Neuronal stem cell (in vitro differentiated cells): ENCODE measurements around the gene KIF1A.

Experiments used
- DNase-seq: peaks from one replicate; pipeline ENCODE4 v3.0.0-alpha.2; 2013; ENCODE audit warnings: low spot score
- H2AFZ ChIP-seq: one replicate; pipeline ENCODE4 v1.6.1; 2013; ENCODE audit warnings: mild to moderate bottlenecking, low read length, inconsistent platforms
- H2AK5ac ChIP-seq: 2 replicates; pipeline ENCODE4 v1.6.1; 2013; ENCODE audit warnings: low read depth, mild to moderate bottlenecking, inconsistent platforms, low read length, moderate library complexity, mixed read lengths
- H2BK120ac ChIP-seq: 2 replicates; pipeline ENCODE4 v1.6.1; 2013; ENCODE audit warnings: low read depth, mild to moderate bottlenecking, inconsistent platforms, low read length, moderate library complexity, mixed read lengths
- H2BK12ac ChIP-seq: one replicate; pipeline ENCODE4 v1.6.1; 2013; ENCODE audit warnings: low read length, inconsistent platforms
- H2BK15ac ChIP-seq: 2 replicates; pipeline ENCODE4 v1.6.1; 2013; ENCODE audit warnings: mild to moderate bottlenecking, low read length, inconsistent platforms, mixed read lengths
- H2BK5ac ChIP-seq: one replicate; pipeline ENCODE4 v1.6.1; 2013; ENCODE audit warnings: inconsistent platforms, mild to moderate bottlenecking, low read length, moderate library complexity
- H3K14ac ChIP-seq: one replicate; pipeline ENCODE4 v1.6.1; 2013; ENCODE audit warnings: low read length, inconsistent platforms
- H3K18ac ChIP-seq: 2 replicates; pipeline ENCODE4 v1.6.1; 2013; ENCODE audit warnings: low read length, inconsistent platforms
- H3K23ac ChIP-seq: 2 replicates; pipeline ENCODE4 v1.6.1; 2013; ENCODE audit warnings: low read depth, mild to moderate bottlenecking, mixed read lengths, low read length, inconsistent platforms; ENCODE audit not compliant: poor library complexity
- H3K27ac ChIP-seq: replicated peaks from 3 replicates; pipeline ENCODE4 v1.5.1; 2013; ENCODE audit warnings: low read length, inconsistent platforms
- H3K27me3 ChIP-seq, 3 experiments: 2 replicates each; pipeline ENCODE4 v1.6.1; 2013; ENCODE audit warnings: low read length in 3 of 3, mild to moderate bottlenecking in 2 of 3, inconsistent platforms in 1 of 3, low read depth in 1 of 3, mixed read lengths in 1 of 3, moderate library complexity in 1 of 3; ENCODE audit not compliant: control insufficient read depth in 3 of 3, insufficient read depth in 3 of 3
- H3K36me3 ChIP-seq, 2 donors: replicated peaks in 1 of 2; 2 replicates each; pipeline ENCODE4 v1.6.1; 2013; ENCODE audit warnings: low read length in 2 of 2; ENCODE audit not compliant: control insufficient read depth in 2 of 2, insufficient read depth in 2 of 2
- H3K4ac ChIP-seq: 2 replicates; pipeline ENCODE4 v1.6.1; 2013; ENCODE audit warnings: inconsistent platforms, mild to moderate bottlenecking, low read length, moderate library complexity
- H3K4me1 ChIP-seq, 2 donors: 1 replicate in 1 of 2; 2 replicates in 1 of 2; pipeline ENCODE4 v1.6.1; 2013; ENCODE audit warnings: low read length in 2 of 2, low read depth in 1 of 2; ENCODE audit not compliant: control insufficient read depth in 2 of 2, insufficient read depth in 1 of 2
- H3K4me2 ChIP-seq: one replicate; pipeline ENCODE4 v1.6.1; 2013; ENCODE audit warnings: mild to moderate bottlenecking, low read length, inconsistent platforms; ENCODE audit not compliant: insufficient read depth, poor library complexity, severe bottlenecking
- H3K4me3 ChIP-seq, 2 donors: 2 replicates each; pipeline ENCODE4 v1.5.1; 2013; ENCODE audit warnings: low read length in 2 of 2, mild to moderate bottlenecking in 2 of 2, inconsistent platforms in 1 of 2, moderate library complexity in 1 of 2
- H3K79me1 ChIP-seq: one replicate; pipeline ENCODE4 v1.6.1; 2013; ENCODE audit warnings: low read depth, mild to moderate bottlenecking, inconsistent platforms, low read length, moderate library complexity
- H3K9ac ChIP-seq: one replicate; pipeline ENCODE4 v1.6.1; 2013; ENCODE audit warnings: mild to moderate bottlenecking, low read depth, low read length, inconsistent platforms; ENCODE audit not compliant: poor library complexity
- H3K9me3 ChIP-seq, 2 donors: replicated peaks in 1 of 2; 2 replicates each; pipeline versions ENCODE3 to v1.6.1; 2013; ENCODE audit warnings: low read length in 2 of 2, mild to moderate bottlenecking in 2 of 2, inconsistent platforms in 1 of 2, low read depth in 1 of 2, mixed read lengths in 1 of 2, moderate library complexity in 1 of 2; ENCODE audit not compliant: control insufficient read depth in 2 of 2, insufficient read depth in 1 of 2
- H4K8ac ChIP-seq: one replicate; pipeline ENCODE4 v1.6.1; 2013; ENCODE audit warnings: low read depth, mild to moderate bottlenecking, inconsistent platforms, low read length, moderate library complexity
- H4K91ac ChIP-seq: one replicate; pipeline ENCODE4 v1.6.1; 2013; ENCODE audit warnings: low read length, low read depth, mild to moderate bottlenecking, inconsistent platforms; ENCODE audit not compliant: poor library complexity
- WGBS, 2 donors: extraction: QIAGEN DNeasy Blood & Tissue Kit; methylation state at CpG; one replicate each; pipeline ENCODE4 v1.1.7; 2013; ENCODE audit warnings: missing lambda C conversion rate in 2 of 2, mixed read lengths in 1 of 2; ENCODE audit not compliant: insufficient read length in 2 of 2, insufficient replicate concordance in 1 of 2; ENCODE audit errors: extremely low coverage in 2 of 2; 5-methylcytosine and 5-hydroxymethylcytosine counted together

KIF1A gene

DNA sequence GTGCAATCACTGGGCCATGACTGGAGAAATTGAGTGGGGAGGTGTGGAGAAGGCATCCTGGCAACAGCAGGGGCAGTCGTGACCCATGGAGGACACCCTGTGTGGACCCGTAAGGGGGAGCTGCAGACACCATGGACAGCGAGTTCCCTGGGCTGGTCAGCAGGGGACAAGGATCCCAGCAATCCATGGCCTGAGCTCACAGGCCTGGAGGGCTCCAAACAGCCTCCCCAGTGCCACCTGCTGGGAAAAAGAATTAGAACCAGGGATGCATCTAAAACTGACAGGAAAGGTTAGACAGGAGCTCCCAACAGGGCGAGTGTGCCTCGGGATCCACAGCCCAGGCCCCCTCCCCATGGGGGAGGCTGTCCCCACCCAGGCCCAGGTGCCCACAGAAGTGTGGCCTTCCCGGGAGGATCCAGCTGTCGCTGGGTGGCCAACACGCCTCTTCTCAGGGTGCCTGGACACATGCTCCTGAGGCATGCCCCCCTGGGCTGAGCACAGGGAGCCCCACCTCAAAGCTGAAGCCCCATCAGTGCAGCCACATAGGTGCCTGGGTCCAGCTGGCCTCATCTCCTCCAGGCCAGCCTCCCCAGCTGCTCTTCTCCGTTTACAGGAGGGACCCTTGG is 20.5 kb upstream of the KIF1A start:
- Histone ChIP-seq H3K4me2 (no peak overlapping the region), H2BK5ac (no peak overlapping the region), H3K27me3 (peaks cover 0 to 24% (median 0%) of the 10 kb centered on the region in 3 experiments), H2AK5ac (no peak overlapping the region), H3K27ac (no peak overlapping the region), H3K9ac (no peak overlapping the region), H2BK15ac (no peak overlapping the region), H2AFZ (no peak overlapping the region), H3K36me3 (no peaks in the 10 kb centered on the region), H3K18ac (no peak overlapping the region), H3K14ac (no peak overlapping the region), H3K4ac (no peak overlapping the region), H3K9me3 (no peaks in the 10 kb centered on the region), H3K79me1 (no peaks in the 10 kb centered on the region), H3K4me3 (no peak overlapping the region), H2BK120ac (no peak overlapping the region), H4K8ac (no peak overlapping the region), H2BK12ac (no peak overlapping the region), H3K4me1 (no peaks in the 10 kb centered on the region), H3K23ac (no peak overlapping the region), H4K91ac (no peak overlapping the region)
- WGBS, 2 donors: no CpG with 5 or more reads among the region's 9 CpGs
- DNase-seq: peak; percentile 56

DNA sequence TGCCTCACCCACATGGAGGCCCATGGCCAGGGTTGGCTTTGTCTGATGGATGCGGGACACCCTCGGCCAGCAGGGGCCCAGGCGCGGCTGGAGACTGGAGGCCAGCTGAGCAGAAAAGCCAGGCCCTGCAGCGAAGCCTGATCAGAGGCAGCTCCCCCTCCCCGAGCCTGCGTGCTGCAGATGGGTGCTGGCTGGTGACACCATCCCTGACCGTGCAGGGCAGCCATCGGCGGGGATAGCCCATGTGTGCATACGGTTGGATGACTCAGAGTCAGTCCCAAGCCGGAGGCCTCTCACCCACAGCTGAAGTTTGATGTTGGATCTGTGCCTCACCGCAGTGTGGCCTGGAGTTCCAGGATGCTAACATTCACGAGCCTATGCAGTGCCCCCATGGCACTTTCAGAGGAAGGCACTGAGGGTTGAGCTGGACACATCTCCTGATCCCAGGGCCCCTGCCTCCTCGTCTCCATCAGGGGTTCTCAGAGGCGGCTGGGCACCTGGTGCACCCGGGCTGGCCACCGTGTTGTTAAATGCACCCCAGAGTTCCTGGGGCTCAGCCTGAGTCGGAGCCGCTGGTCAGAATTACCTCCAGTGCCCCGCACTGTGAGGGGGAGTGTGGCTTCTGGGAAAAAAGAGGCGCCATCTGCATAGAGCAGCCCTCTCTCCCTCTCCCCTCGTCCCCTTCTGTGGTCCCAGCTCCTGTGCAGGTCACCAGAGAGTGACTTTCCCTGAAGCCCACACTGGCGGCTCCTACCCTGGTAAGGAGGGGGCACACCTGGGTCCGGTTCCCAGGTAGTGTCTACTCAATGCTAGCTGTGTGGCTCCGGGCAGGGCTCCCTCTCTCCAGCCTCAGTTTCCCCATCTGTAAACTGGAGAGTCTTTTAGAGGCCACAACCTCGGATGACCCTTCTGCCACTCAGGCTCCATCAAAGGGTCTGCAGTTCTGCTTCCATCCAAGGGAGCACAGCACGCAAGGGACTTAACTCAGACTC is 19.4 kb upstream of the KIF1A start:
- H2BK120ac ChIP-seq: no peak overlapping the region
- no peaks in the 10 kb centered on the region for H3K36me3 ChIP-seq
- H2AFZ ChIP-seq: no peak overlapping the region
- peak overlapping the region; percentile 17 for H3K14ac ChIP-seq
- H3K18ac ChIP-seq: peak overlapping the region; percentile 58
- H3K9ac ChIP-seq: no peak overlapping the region
- no peak overlapping the region for H3K4me3 ChIP-seq
- H4K91ac ChIP-seq: no peak overlapping the region
- no CpG with 5 or more reads among the region's 28 CpGs for WGBS, 2 donors
- H2BK12ac ChIP-seq: no peak overlapping the region
- DNase-seq: no peak
- no peak overlapping the region for H3K4me2 ChIP-seq
- H3K4me1 ChIP-seq: no peaks in the 10 kb centered on the region
- H3K4ac ChIP-seq: no peak overlapping the region
- H2BK5ac ChIP-seq: no peak overlapping the region
- peak overlapping the region; percentile 39 for H2BK15ac ChIP-seq
- no peak overlapping the region for H3K23ac ChIP-seq
- no peak overlapping the region for H4K8ac ChIP-seq
- H3K27ac ChIP-seq: no peak overlapping the region
- no peaks in the 10 kb centered on the region for H3K9me3 ChIP-seq
- peaks cover 0 to 25% (median 0%) of the 10 kb centered on the region in 3 experiments for H3K27me3 ChIP-seq
- H2AK5ac ChIP-seq: no peak overlapping the region
- no peaks in the 10 kb centered on the region for H3K79me1 ChIP-seq

DNA sequence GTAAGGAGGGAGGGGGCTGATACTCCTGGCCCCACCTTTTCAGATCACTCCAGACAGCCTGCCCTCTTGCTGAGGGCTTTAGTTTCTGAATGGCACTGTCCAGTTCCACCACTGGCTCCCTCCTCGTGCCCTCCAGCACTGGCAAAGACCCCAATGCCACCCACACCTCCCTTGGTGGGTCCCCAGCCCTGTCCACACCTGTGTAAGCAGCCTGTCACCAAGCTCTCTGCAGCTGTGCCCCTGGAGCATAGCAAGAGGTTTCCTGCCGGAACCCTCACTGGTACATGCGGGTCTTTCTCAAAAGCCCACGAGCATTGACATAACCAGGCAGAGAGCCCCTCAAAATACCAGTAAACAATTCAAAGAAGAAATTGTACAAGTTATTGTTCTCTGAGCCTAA is 17.6 kb upstream of the KIF1A start:
- H3K18ac ChIP-seq: peak overlapping the region; percentile 36
- no peak overlapping the region for H2BK15ac ChIP-seq
- H3K27ac ChIP-seq: no peak overlapping the region
- H2AK5ac ChIP-seq: no peak overlapping the region
- H3K27me3 ChIP-seq: peaks cover 0 to 25% (median 0%) of the 10 kb centered on the region in 3 experiments
- H3K4ac ChIP-seq: no peak overlapping the region
- no peak overlapping the region for H2BK5ac ChIP-seq
- H2AFZ ChIP-seq: no peak overlapping the region
- no peak overlapping the region for H4K91ac ChIP-seq
- H3K4me2 ChIP-seq: no peak overlapping the region
- WGBS, 2 donors: no CpG with 5 or more reads among the region's 4 CpGs
- no peak overlapping the region for H2BK12ac ChIP-seq
- H3K36me3 ChIP-seq: no peaks in the 10 kb centered on the region
- H2BK120ac ChIP-seq: no peak overlapping the region
- H3K4me3 ChIP-seq: no peak overlapping the region
- no peaks in the 10 kb centered on the region for H3K9me3 ChIP-seq
- no peak overlapping the region for H3K23ac ChIP-seq
- no peak overlapping the region for H3K9ac ChIP-seq
- peaks cover 3 to 8% of the 10 kb centered on the region in 2 donors for H3K4me1 ChIP-seq
- H4K8ac ChIP-seq: no peak overlapping the region
- peaks cover 2% of the 10 kb centered on the region for H3K79me1 ChIP-seq
- no peak for DNase-seq
- H3K14ac ChIP-seq: no peak overlapping the region
